Adipose tissue (tissue), 3 donors: ENCODE measurements around the gene ADISSP. TPM values are rescaled to one million over a fixed set of nuclear protein-coding genes. Genes with fewer than 3 reads are reported as not detected.
"Not testable (repeated sequence)": the region's sequence is repeated elsewhere in the genome, so short reads cannot be mapped to it uniquely, and the experiment has no call there.

Source experiments
- H3K27ac ChIP-seq: one replicate; pipeline ENCODE4 v1.5.1; 2013; ENCODE audit warnings: low read depth, low read length
- WGBS, 3 donors: extraction: QIAGEN DNeasy Blood & Tissue Kit; methylation state at CpG; one replicate each; pipeline ENCODE4 v1.1.7; 2013; 5-methylcytosine and 5-hydroxymethylcytosine counted together
- polyA plus RNA-seq, 3 donors: library from polyadenylated mRNA; stranded (reverse); fragments of 200-250 nt; gene quantifications; one replicate each; pipeline ENCODE4 v1.2.3, GENCODE V29; 2013
- donor health status: healthy with polysubstance abuse.
- donor health status: Bipolar disorder and iron deficiency.
- donor health status: healthy.

Gene ADISSP
- polyA plus RNA-seq, 3 donors = 21.8 to 99.9 (median 75.1) TPM

DNA sequence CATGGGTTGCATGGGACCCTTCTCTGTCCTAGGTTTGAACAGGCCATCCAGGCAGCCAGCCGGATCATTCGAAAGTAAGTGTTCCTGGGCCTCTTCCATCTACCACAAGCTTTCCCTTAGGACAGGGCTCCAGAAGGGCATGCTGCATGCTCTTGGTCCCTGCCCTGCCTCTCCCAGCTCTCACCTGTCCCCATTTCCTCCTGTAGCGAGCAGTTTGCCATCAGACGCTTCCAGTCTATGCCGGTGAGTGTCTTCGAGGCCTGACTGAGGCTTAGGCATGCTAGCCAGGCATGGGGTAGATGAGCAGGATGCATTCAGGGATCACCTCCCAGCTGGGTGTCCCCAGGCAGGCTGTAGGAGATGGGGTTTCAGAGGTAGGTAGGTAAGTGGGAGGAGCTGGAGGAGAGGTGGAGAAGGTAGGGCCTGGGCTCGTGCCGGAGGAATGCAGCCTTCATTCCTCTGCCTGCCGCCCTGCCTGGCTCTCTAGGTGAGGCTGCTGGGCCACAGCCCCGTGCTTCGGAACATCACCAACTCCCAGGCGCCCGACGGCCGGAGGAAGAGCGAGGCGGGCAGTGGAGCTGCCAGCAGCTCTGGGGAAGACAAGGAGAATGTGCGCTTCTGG is 32.8 kb upstream of the ADISSP start:
- H3K27ac ChIP-seq = no peak overlapping the region
- 88 to 95% (median 90%) methylated on average over 14 to 18 of the region's 18 CpGs for WGBS, 3 donors

GRCh38 chr20:3798908-3799248 is 31.3 kb upstream of the ADISSP start:
- H3K27ac ChIP-seq = no peak overlapping the region
- 88 to 96% (median 95%) methylated on average over 3 of the region's 3 CpGs for WGBS, 3 donors

GRCh38 chr20:3798373-3798768 is 30.8 kb upstream of the ADISSP start:
- no peak overlapping the region for H3K27ac ChIP-seq
- 78 to 84% (median 83%) methylated on average over 5 of the region's 5 CpGs for WGBS, 3 donors

GRCh38 chr20:3797592-3798372 is 30.2 kb upstream of the ADISSP start:
- H3K27ac ChIP-seq = peak overlapping the region; percentile 9
- 68 to 82% (median 71%) methylated on average over 19 of the region's 19 CpGs for WGBS, 3 donors

- 85 to 92% (median 86%) methylated on average over 5 of the region's 5 CpGs for WGBS, 3 donors
Measured at GRCh38 chr20:3797226-3797545, 29.6 kb upstream of the ADISSP start.

DNA sequence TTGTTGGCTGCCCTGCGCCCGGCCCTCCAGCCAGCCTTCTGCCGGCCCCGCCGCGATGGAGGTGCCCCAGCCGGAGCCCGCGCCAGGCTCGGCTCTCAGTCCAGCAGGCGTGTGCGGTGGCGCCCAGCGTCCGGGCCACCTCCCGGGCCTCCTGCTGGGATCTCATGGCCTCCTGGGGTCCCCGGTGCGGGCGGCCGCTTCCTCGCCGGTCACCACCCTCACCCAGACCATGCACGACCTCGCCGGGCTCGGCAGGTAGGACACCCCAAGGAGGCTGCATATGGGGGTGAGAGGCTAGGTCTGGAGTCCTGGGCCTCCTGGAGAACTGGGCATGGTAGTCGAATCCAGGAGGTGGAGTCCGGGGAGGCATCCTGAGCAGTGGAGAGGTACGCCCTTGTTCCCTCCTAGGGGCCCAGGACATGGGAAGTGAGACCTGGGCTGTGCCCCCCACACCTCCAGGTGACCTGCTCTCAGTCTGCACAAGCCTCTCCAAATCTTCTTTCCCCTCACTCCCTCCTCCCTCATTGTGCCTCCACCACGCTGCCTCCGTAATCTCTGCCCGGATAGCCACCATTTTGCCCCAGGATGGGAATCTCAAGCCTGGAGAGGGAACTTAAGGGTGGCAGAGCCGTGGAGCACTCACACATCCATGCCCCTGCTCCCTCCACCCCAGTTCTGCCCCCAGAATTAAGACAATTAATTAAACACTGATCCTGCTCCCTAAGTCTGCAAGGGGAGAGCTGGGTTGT is 29.1 kb upstream of the ADISSP start:
- no peak overlapping the region for H3K27ac ChIP-seq
- 11 to 14% (median 14%) methylated on average over 31 to 33 of the region's 33 CpGs for WGBS, 3 donors

More at GRCh38 chr20:3797226-3797545, 29.6 kb upstream of the ADISSP start:
- no peak overlapping the region for H3K27ac ChIP-seq

DNA sequence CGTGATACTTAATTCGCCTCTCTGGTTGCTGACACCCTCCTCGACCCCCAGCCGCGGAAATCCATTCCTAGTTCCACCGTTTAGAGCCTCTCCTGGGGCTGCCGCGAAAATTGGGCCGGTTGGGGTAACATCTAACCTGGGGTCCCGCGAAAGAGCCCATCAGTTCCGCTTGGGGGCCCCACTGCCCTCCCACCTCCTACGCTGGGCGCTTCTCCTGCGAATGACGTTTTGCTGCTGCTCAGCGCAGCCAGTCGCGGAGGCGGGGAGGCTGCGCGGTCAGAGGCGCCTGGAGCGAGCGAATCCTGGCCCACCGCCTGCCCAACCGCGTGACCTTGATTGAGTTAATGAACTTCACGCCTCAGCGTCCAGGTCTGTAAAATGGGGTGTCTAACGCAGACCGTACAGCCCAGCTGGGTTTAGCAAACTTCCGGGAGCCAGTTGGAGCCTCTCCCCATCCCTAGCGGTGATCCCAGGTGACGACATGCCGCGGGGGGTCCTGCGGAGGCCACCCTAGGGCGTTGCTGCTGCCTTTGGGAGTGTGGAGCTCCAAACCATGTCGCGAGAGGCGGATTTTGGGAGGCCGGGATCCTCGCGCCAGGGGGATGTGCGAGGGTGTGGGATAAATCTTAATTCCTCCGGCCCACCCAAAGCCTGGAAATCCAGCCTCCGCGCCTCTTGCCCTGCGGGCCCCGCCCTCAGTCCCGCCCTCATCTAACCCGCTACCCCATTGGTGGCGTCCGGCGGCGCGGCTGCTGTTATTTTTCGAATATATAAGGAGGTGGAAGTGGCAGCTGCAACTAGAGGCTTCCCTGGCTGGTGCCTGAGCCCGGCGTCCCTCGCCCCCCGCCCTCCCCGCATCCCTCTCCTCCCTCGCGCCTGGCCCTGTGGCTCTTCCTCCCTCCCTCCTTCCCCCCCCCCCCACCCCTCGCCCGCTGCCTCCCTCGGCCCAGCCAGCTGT is 28.2 kb upstream of the ADISSP start, which contains the start of gene CDC25B:
Gene CDC25B, plus strand, starts transcription at position 800 of the 958 bp plus-strand sequence. CDS start 222 bp downstream, outside the sequence.
- 1 to 3% (median 1%) methylated on average over 64 to 68 of the region's 69 CpGs for WGBS, 3 donors
- H3K27ac ChIP-seq = no peak within 1 kb of the TSS

DNA sequence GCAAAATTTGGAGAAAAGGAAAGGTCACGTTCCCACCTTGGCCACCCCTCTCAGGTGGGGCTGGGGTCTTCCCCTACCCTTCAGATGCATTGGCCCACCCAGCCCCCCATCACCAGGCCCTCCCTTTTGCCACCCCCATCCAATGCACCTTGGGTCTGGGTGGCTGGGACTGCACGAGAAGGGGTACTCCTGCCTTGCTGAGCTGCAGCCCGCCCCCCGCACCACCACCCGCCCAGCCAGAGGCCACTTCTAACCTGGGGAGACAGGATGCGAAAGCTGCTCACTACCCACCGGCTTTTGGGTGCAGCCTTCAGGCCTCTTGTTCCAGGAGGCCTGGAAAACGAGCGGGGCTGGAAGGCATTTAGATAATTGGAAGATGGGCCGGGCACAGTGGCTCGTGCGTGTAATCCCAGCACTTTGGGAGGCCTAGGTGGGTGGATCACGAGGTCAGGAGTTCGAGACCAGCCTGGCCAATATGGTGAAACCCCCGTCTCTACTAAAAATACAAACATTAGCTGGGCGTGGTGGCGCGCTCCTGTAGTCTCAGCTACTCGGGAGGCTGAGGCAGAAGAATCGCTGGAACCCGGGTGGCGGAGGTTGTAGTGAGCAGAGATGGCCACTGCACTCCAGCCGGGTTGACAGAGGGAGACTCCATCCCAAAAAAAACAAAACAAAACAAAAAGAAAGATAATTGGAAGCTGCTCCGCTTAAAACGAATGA is 27.3 kb upstream of the ADISSP start:
- H3K27ac ChIP-seq = no peak overlapping the region
- 82 to 88% (median 87%) methylated on average over 25 of the region's 25 CpGs for WGBS, 3 donors

- 81 to 94% (median 90%) methylated on average over 1 to 3 of the region's 3 CpGs for WGBS, 3 donors
- not testable (repeated sequence) for H3K27ac ChIP-seq
Measured at GRCh38 chr20:3794168-3794567, 26.6 kb upstream of the ADISSP start.

DNA sequence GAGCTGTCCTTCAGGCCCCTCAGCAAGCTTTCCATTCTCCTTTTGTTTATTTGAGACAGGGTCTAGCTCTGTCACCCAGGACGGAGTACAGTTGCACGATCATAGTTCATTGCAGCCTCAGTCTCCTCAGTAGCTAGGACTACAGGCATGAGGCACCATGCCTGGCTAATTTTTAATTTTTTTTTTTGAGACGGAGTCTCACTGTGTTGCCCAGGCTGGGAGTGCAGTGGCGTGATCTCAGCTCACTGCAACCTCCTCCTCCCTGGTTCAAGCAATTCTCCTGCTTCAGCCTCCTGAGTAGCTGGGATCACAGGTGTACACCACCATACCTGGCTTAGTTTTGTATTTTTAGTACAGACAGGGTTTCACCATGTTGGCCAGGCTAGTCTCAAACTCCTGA is 21.6 kb upstream of the ADISSP start:
- WGBS, 3 donors = 89 to 96% (median 96%) methylated on average over 4 of the region's 4 CpGs
- not testable (repeated sequence) for H3K27ac ChIP-seq

DNA sequence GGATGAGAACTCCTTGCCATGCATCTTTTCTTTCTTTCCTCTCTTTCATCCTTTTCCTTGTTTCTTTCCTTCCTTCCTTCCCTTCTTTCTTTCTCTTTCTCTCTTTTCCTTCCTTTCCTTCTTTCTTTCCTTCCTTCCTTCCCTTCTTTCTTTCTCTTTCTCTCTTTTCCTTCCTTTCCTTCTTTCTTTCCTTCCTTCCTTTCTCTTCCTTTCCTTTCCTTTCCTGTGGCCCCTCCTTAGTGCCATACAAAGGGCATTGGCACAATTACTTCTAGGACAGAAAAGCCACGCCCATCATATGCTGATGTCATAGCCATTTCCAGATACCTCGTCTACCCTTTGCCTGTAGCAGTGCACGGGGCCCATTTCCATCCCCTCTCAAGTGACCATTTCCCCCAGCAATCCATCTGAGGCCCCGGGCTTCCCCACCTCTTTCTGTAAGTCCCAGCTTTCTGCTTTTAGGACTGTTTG is 21.2 kb upstream of the ADISSP start:
- WGBS, 3 donors = 49 to 60% (median 58%) methylated on average over 4 of the region's 4 CpGs
- no peak overlapping the region for H3K27ac ChIP-seq

GRCh38 chr20:3787324-3788014 is 19.9 kb upstream of the ADISSP start:
- no peak overlapping the region for H3K27ac ChIP-seq
- 53 to 83% (median 80%) methylated on average over 5 of the region's 5 CpGs for WGBS, 3 donors

- 2 to 3% (median 2%) methylated on average over 35 to 69 of the region's 70 CpGs for WGBS, 3 donors
- peak within 1 kb of the TSS; percentile 74 for H3K27ac ChIP-seq
Measured at GRCh38 chr20:3786665-3787323, 19.2 kb upstream of the ADISSP start, which contains the start of gene CENPB. TSS of gene CENPB (minus strand) at chr20:3786740. CDS start at chr20:3786483, 257 bp downstream.

- peak overlapping the region; percentile 74 for H3K27ac ChIP-seq
- 0 to 2% (median 2%) methylated on average over 25 to 35 of the region's 35 CpGs for WGBS, 3 donors
Measured at GRCh38 chr20:3786126-3786484, 18.6 kb upstream of the ADISSP start.

GRCh38 chr20:3785240-3786125 is 17.9 kb upstream of the ADISSP start:
- 18 to 37% (median 34%) methylated on average over 73 to 79 of the region's 79 CpGs for WGBS, 3 donors

GRCh38 chr20:3784863-3785239 is 17.3 kb upstream of the ADISSP start:
- H3K27ac ChIP-seq = no peak overlapping the region
- 68 to 80% (median 72%) methylated on average over 6 of the region's 6 CpGs for WGBS, 3 donors

More at GRCh38 chr20:3785240-3786125, 17.9 kb upstream of the ADISSP start:
- H3K27ac ChIP-seq = peak overlapping the region; percentile 74
